HG03571 (cell line): ENCODE measurements around the gene IRX3.

Experiments
- ATAC-seq: cut with Tn5 transposase; IDR thresholded peaks from one replicate; pipeline ENCODE4 v1.9.1; 2021; ENCODE audit not compliant: unreplicated experiment

IRX3 gene

DNA sequence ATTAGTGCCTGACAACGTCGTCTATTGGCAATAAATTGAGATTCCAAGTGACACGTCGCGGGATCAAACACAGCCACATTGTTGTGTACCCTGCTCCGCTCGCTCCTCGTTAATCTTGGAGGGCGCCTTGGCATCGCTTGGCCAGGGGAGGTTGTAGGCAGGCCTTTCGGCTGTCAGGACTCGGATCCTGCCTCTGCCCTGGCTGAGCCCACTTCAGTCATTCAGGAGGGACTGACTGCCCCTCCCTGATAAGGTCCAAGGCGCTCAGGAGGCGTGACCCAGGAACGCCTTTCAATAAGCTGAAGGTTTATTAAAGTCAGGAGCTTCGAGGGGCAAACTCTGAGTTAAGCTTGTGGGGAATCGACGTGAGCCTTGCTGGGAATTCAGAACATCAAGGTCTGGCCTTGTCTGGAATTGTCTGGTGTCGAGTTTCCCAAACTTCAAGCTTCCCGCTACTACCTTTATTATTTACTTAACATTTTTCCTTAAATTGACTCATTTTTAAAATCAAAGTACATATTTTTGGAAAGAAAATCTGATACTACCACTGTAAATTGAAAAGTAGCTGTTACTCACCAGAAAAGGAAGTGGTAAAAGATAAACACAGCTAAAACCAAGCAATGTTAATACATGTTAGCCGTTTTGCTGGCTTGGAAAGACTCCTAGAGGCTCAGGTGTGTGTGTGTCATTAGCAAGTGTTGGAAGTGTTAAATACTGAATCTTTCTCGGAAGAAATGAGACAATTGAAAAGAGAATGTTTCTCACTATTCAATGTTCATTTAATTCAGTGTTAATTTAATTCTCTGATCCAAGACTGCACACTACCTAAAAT is 5.3 kb upstream of the IRX3 start:
- ATAC-seq, result no peak

DNA sequence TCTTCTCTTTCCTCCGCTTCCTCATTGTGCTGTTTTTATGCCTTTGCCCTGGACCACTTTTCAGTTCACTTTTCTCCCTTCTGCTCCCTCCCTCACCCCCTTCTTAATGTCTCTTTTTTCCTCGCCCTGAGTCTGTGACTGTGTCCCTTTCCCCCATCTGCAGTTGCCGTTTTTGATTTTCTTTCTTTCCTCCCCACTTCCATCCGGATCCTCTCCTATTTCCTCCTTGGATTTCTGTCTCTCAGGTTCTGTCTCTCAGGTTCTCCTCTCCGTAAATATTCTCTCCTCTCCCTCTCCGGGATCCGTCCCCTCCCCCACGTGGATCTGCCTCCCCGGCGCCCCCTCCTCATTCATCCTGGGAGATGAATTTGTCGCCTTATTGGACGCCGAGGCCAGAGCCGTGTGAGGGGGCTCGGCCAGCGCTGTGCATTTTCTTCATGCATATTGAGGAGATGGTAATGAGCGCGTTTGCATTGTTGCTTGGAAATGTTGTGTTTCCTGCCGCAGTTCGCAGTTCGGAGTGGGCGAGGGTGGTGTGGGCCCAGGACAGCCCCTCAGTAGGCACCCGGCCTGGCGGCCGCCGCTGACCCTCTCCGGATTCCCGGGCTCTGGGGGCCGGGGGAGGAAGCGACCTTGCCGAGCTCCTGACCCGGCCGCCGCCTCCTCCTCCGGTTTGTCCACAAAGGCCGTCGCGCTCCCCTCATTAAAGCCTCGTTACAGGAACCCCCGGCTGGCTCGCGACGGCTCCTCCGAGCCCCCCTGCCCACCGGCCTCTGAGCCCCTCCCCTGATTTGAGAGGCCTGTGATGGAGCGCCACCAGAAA is 4.5 kb upstream of the IRX3 start:
- ATAC-seq, result no peak

GRCh38 chr16:54289945-54290832 is 3.6 kb upstream of the IRX3 start:
- ATAC-seq, result no peak

- ATAC-seq, result no peak
Measured at GRCh38 chr16:54289242-54289944, 2.8 kb upstream of the IRX3 start.

DNA sequence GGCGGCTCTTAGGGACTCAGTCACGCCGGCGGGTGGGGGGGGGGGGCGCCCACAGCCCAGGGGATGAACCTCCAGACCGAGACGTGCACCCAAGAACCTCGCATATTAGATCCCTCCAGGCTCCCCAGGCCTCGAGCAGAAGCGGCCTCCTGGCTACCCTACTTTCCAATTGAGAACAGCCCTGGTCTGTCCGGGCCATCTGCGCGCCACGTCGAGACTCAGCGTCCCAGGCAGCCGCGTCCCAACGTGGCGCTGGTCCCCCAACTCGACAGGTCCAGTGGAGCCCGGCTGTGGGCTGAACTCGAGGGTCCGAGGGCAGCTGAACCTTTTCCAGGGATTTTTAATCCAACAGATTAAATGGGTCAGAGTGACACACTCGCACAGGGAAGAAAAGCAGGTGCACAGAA is 2.3 kb upstream of the IRX3 start:
- no peak for ATAC-seq

DNA sequence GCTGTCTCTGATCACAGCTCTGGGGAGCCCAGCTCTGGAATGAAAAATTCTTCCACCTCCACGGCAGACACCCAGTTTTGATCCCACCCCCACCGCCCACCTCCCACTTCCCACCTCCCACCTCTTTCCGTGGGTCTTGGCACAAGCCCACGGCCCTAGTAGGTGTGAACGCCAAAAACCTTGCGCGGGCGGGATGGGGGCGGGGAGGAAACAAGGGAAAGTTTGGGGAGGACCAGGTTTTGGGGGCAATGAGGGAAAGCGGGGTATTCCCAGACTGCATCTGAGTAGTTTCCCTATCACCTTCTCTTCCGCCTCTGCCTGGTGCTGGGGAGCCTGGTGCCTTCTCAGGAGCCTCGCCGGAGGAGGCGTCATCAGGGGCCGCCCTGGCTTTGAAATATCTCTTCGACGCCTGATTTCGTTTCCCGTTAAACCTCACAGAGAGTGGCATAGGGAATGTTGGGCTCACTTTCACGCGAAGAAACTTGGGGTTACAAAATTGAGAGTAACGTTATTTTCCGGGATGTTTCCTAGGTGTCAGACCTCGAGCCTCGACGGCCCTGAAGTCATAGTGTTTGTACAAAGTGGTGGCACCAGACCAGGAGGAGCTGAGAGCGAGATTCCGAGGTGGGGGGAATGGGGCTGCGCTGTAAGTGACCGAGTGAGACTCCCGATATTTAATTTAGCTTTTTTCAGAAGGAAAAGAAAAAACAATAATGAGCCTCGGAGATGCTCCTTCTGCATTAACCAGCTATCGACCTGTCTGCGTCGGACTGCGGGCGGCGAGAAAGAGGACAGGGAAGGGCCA is 1.6 kb upstream of the IRX3 start:
- no peak for ATAC-seq

DNA sequence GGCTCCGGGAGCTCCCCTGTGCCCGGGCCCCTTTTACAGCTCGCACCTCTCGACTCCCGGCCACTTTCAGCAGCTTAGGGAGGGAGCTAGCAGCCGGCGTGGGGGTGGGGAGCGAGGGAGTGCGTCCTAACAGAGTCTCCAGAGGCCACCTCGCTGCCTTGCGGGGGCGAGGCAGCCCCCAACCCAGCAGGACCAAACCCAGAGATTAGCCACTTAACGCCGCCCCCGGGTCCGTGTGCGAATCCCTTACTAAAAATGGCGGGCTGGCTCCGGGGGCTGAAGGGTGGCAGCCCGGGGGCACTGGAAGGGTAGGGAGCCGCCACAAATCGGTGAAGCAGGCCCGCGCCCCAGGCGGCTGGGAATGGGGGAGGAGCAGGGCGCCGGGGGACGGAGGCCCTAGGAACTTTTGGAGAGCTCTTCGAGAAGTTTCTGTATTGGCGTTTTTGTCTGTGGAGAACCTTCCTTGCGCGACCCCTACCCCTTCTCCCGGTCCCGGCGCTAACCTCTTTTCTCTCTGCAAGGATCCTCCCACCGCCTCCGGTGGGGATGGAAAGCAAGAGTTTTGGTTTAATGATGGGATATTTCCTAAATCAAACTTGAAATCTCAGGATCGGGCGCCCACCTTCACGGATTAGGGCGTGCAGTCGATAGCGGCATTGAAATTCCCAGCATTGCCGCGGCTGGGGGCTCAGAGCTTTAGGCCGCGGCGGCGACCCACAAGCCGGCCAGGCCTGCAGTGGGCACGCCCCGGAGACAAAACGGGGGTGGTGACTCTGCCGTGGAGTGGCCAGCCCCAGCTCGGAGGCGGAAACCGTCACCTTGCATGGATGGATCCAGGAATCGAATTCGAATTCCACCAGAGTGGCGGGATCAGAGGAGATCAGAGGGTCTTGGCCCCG is 793 bp upstream of the IRX3 start:
- no peak for ATAC-seq

- no peak for ATAC-seq
Measured at GRCh38 chr16:54286090-54286365, 559 bp downstream of the IRX3 start.

GRCh38 chr16:54285414-54286089 is 1.0 kb downstream of the IRX3 start:
- no peak for ATAC-seq

DNA sequence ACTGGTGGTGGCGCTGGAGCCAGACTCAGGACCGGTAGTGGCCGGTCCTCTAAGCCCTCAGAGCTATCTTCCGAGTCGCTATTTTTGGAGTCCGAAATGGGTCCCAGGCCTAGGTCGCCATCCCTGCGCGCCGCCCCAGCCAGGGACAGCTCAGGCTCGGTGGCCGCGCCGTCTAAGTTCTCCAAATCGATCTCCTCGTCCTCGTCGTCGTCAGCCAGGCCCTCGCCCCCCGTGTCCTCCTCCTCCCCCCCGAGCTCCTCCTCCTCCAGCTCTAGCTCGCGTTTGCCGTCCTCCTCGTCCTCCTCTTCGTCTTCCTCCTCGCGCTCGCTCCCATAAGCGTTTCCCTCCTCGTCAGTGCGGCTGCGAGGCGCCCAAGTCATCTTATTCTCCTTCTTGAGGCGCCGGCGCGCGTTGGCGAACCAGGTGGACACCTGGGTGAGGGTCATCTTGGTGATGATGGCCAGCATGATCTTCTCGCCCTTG is 1.6 kb downstream of the IRX3 start:
- no peak for ATAC-seq

DNA sequence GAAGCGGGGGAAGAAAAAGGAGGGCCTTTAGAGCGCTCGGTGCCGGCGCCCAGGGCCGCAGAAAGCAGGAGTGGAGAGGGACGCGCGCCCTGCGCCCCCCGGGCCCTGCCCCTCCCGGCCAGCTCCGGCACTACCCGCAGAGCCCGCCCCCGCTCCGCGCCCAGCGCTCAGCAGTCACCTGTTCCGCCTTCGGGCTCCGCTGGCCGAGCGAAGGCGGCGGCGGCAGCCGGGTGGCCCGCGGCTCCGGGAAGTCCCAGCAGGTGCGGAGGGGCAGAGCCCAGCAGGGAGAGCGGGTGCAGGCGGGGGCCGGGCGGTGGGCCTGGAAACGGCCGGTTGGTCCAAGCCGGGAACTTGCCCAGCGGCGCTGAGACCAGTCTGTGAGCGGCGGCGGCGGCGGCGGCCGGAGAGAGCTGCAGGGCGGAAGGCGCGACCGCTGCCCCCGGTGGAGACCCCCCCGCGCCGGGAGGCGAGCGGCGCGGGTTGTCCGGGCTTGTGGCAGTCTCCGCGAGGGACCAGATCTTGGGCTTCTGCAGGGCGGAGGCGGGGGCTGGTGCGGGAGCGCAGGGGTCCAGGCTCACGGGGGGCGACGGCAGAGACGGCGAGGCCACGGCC is 2.2 kb downstream of the IRX3 start:
- no peak for ATAC-seq

DNA sequence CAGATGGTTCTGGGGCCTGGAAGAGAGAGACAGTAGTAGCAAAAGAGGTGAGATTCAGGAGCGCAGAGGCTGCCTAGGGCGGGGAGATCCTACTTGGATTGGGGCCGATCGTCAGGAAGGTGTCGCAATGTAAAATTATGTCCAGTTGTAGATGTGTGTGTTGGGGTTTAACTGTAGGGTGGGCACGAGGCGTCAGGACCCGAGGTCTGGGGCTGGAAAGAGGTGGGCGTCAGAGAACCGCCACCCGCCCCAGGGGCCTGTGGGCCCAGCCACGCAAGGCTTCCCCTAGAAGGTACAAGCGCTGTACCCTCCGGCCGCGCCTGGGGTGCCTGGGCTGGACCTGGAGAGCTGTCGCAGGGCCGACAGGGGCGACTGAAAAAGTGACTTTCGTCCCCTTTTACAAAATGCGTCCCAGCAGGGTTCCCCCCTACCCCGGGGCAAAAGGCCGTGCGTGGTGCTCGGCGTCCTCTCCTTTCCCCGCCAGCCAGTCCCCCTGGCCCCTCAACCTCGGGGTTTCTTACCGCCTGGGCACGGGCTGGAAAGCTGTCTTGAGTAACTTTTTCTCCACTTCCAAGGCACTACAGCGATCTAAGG is 2.8 kb downstream of the IRX3 start:
- ATAC-seq, result no peak

- no peak for ATAC-seq
Measured at GRCh38 chr16:54282928-54283724, 3.5 kb downstream of the IRX3 start.

- ATAC-seq, result no peak
Measured at GRCh38 chr16:54282202-54282927, 4.2 kb downstream of the IRX3 start.

- no peak for ATAC-seq
Measured at GRCh38 chr16:54281535-54282201, 4.9 kb downstream of the IRX3 start.

- ATAC-seq, result no peak
Measured at GRCh38 chr16:54280751-54281150, 5.8 kb downstream of the IRX3 start.
